ENCODE measurements around the gene FARSA.
"Not testable (repeated sequence)": the region's sequence is repeated elsewhere in the genome, so short reads cannot be mapped to it uniquely, and the experiment has no call there.

The FARSA gene

GRCh38 chr19:12953799-12954611 lies 20.5 kb upstream of the FARSA start:
- DNase-seq, result no peak

GRCh38 chr19:12953138-12953798 lies 19.8 kb upstream of the FARSA start:
- no peak for DNase-seq

GRCh38 chr19:12952488-12953137 lies 19.1 kb upstream of the FARSA start:
- DNase-seq, result no peak

- not testable (repeated sequence) for DNase-seq
These were observed 18.5 kb upstream of the FARSA start for GRCh38 chr19:12952050-12952449.

- no peak for DNase-seq
These were observed 16.1 kb upstream of the FARSA start for GRCh38 chr19:12949363-12950283.

GRCh38 chr19:12948612-12949362 lies 15.3 kb upstream of the FARSA start:
- DNase-seq, result no peak

GRCh38 chr19:12947702-12948611 lies 14.4 kb upstream of the FARSA start:
- DNase-seq, result no peak

GRCh38 chr19:12946731-12947496 lies 13.4 kb upstream of the FARSA start:
- no peak for DNase-seq

GRCh38 chr19:12946092-12946721 lies 12.7 kb upstream of the FARSA start:
- peak; percentile 73 for DNase-seq

GRCh38 chr19:12945479-12946091 lies 12.1 kb upstream of the FARSA start, which contains the start of gene RAD23A:
RAD23A (plus strand) TSS chr19:12945862; CDS start chr19:12945949, 87 bp downstream.
- peak; percentile 99 for DNase-seq

- DNase-seq, result no peak
These were observed 10.7 kb upstream of the FARSA start for GRCh38 chr19:12944104-12944674.

GRCh38 chr19:12943437-12944044 lies 10.0 kb upstream of the FARSA start:
- no peak for DNase-seq

GRCh38 chr19:12940897-12941296 lies 7.4 kb upstream of the FARSA start:
- DNase-seq, result no peak

- DNase-seq, result peak; percentile 25
These were observed 6.5 kb upstream of the FARSA start for GRCh38 chr19:12939975-12940423.

- DNase-seq, result peak; percentile 59
These were observed 5.5 kb upstream of the FARSA start for GRCh38 chr19:12938779-12939601.

- DNase-seq, result peak; percentile 99
These were observed 4.6 kb upstream of the FARSA start, which contains the start of gene CALR for GRCh38 chr19:12937927-12938778. CALR (plus strand) TSS chr19:12938609; CDS start chr19:12938680, 71 bp downstream.

All from stimulated activated CD8-positive, alpha-beta memory T cell treated with anti-CD3 and anti-CD28 coated beads, Interleukin-4, amount 100 ng/mL, for 48 hours (primary cell).